Thyroid gland (tissue), 4 donors: ENCODE measurements around the gene CTNNA3. TPM values are rescaled to one million over a fixed set of nuclear protein-coding genes. Genes with fewer than 3 reads are reported as not detected.

Experiments used
- DNase-seq, 2 donors: peaks; one replicate each; pipeline ENCODE4 v3.0.0-alpha.2; 2019
- H3K27ac ChIP-seq, 3 donors: fragments of 200-600 bp; sonication (generic); 1 replicate in 2 of 3; 2 replicates in 1 of 3; pipeline ENCODE4 v1.5.1; 2016 to 2019; ENCODE audit warnings: mild to moderate bottlenecking in 1 of 3, moderate library complexity in 1 of 3
- H3K27me3 ChIP-seq: fragments of 200-600 bp; sonication (generic); one replicate; pipeline ENCODE4 v1.5.1; 2019
- H3K36me3 ChIP-seq, 2 donors: fragments of 200-600 bp; sonication (generic); one replicate each; pipeline ENCODE4 v1.5.1; 2016 to 2019
- H3K4me1 ChIP-seq, 2 donors: fragments of 200-600 bp; sonication (generic); one replicate each; pipeline ENCODE4 v1.5.1; 2017 to 2019
- H3K4me3 ChIP-seq, 3 donors: fragments of 200-600 bp; sonication (generic); replicated peaks in 1 of 3; 1 replicate in 2 of 3; 2 replicates in 1 of 3; pipeline ENCODE4 v1.5.1; 2016; ENCODE audit warnings: mild to moderate bottlenecking in 1 of 3
- H3K9me3 ChIP-seq: fragments of 200-600 bp; sonication (generic); one replicate; pipeline ENCODE4 v1.5.1; 2017
- CTCF ChIP-seq, 6 experiments: fragments of 200-600 bp in 3 of 6; fragments of 450-650 bp in 3 of 6; sonication (generic) in 3 of 6; IDR thresholded peaks; one replicate each; pipeline ENCODE4 v1.5.1; 2016 to 2019; ENCODE audit warnings: antibody characterized with exemption in 6 of 6, mild to moderate bottlenecking in 2 of 6, inconsistent platforms in 1 of 6, moderate library complexity in 1 of 6
- POLR2A ChIP-seq, 2 donors: fragments of 450-650 bp; IDR thresholded peaks; one replicate each; pipeline ENCODE4 v1.6.1; 2017; ENCODE audit warnings: antibody characterized with exemption in 2 of 2, mild to moderate bottlenecking in 2 of 2, moderate library complexity in 1 of 2
- WGBS, 2 donors: methylation state at CpG; one replicate each; pipeline ENCODE4 v1.1.5; 2017; 5-methylcytosine and 5-hydroxymethylcytosine counted together
- intact Hi-C: fragments of 100-400 bp; cut with DNase I; formaldehyde crosslinking; loops from one replicate; pipeline ENCODE4 v1.15.1; 2023
- total RNA-seq, 4 donors: library from RNA; depleted of rRNA; stranded (reverse); fragments of >200 nt; gene quantifications; one replicate each; pipeline ENCODE4 v1.2.3, GENCODE V29; 2016

CTNNA3 gene
- total RNA-seq, 4 donors from 2014 or later, result 0.11 to 0.79 (median 0.13) TPM; not detected in 1

- H3K4me3 ChIP-seq, result no peak overlapping the region
- no peak for DNase-seq
- H3K36me3 ChIP-seq, result no peaks in the 10 kb centered on the region
- 85 to 87% methylated on average over 2 of the region's 2 CpGs for WGBS, 2 donors
- H3K27ac ChIP-seq, result no peak overlapping the region
- TF ChIP-seq CTCF (IDR thresholded peaks at IDR 0.05) (no peak), POLR2A (IDR thresholded peaks at IDR 0.05) (no peak)
- no peaks in the 10 kb centered on the region for H3K27me3 ChIP-seq
- no peaks in the 10 kb centered on the region for H3K9me3 ChIP-seq
- no peaks in the 10 kb centered on the region for H3K4me1 ChIP-seq
- intact Hi-C loops, result no loop called here
Measured at GRCh38 chr10:67151471-67151870, 544.5 kb downstream of the CTNNA3 start.

GRCh38 chr10:67144530-67144929 lies 551.5 kb downstream of the CTNNA3 start:
- intact Hi-C loops, result no loop called here
- Histone ChIP-seq H3K4me1 (no peaks in the 10 kb centered on the region), H3K27ac (no peak overlapping the region), H3K9me3 (no peaks in the 10 kb centered on the region), H3K27me3 (no peaks in the 10 kb centered on the region), H3K4me3 (no peak overlapping the region), H3K36me3 (no peaks in the 10 kb centered on the region)
- DNase-seq, result no peak
- WGBS, 2 donors, result 81 to 96% methylated on average over 1 of the region's 1 CpG
- TF ChIP-seq POLR2A (IDR thresholded peaks at IDR 0.05), result no peak
- no peak for TF ChIP-seq CTCF (IDR thresholded peaks at IDR 0.05)

- Histone ChIP-seq H3K27me3 (no peaks in the 10 kb centered on the region), H3K9me3 (no peaks in the 10 kb centered on the region), H3K4me1 (no peaks in the 10 kb centered on the region), H3K36me3 (no peaks in the 10 kb centered on the region), H3K4me3 (no peak overlapping the region), H3K27ac (no peak overlapping the region)
- WGBS, 2 donors, result 73 to 75% methylated on average over 6 of the region's 6 CpGs
- no peak for DNase-seq
- intact Hi-C loops, result no loop called here
- TF ChIP-seq CTCF (IDR thresholded peaks at IDR 0.05) (no peak), POLR2A (IDR thresholded peaks at IDR 0.05) (no peak)
Measured at GRCh38 chr10:67141300-67141699, 554.7 kb downstream of the CTNNA3 start.

- intact Hi-C loops, result no loop called here
- no peaks in the 10 kb centered on the region for H3K4me1 ChIP-seq
- H3K9me3 ChIP-seq, result no peaks in the 10 kb centered on the region
- no peak overlapping the region for H3K27ac ChIP-seq
- no peak for DNase-seq
- TF ChIP-seq CTCF (IDR thresholded peaks at IDR 0.05) (no peak), POLR2A (IDR thresholded peaks at IDR 0.05) (no peak)
- H3K36me3 ChIP-seq, result no peaks in the 10 kb centered on the region
- WGBS, 2 donors, result 22 to 29% methylated on average over 2 of the region's 2 CpGs
- no peaks in the 10 kb centered on the region for H3K27me3 ChIP-seq
- H3K4me3 ChIP-seq, result no peak overlapping the region
Measured at GRCh38 chr10:67140641-67141040, 555.4 kb downstream of the CTNNA3 start.

- no peak for DNase-seq
- TF ChIP-seq POLR2A (IDR thresholded peaks at IDR 0.05) (no peak), CTCF (IDR thresholded peaks at IDR 0.05) (no peak)
- no peaks in the 10 kb centered on the region for H3K36me3 ChIP-seq
- WGBS, 2 donors, result 87 to 92% methylated on average over 2 of the region's 2 CpGs
- H3K27ac ChIP-seq, result no peak overlapping the region
- no peaks in the 10 kb centered on the region for H3K9me3 ChIP-seq
- intact Hi-C loops, result no loop called here
- no peaks in the 10 kb centered on the region for H3K4me1 ChIP-seq
- H3K4me3 ChIP-seq, result no peak overlapping the region
- H3K27me3 ChIP-seq, result no peaks in the 10 kb centered on the region
Measured at GRCh38 chr10:67127441-67127840, 568.6 kb downstream of the CTNNA3 start.
